IPS DF 4.7 (cell line): ENCODE results near the gene UBQLN4.
"Not testable (repeated sequence)": the region's sequence is repeated elsewhere in the genome, so short reads cannot be mapped to it uniquely, and the experiment has no call there.

Experiments used
- DNase-seq: peaks from one replicate; pipeline ENCODE4 v3.0.0-alpha.2; 2013; ENCODE audit warnings: low spot score; ENCODE audit errors: extremely low read depth

The UBQLN4 gene

GRCh38 chr1:156062189-156062588 lies 8.6 kb upstream of the UBQLN4 start:
- no peak for DNase-seq

DNA sequence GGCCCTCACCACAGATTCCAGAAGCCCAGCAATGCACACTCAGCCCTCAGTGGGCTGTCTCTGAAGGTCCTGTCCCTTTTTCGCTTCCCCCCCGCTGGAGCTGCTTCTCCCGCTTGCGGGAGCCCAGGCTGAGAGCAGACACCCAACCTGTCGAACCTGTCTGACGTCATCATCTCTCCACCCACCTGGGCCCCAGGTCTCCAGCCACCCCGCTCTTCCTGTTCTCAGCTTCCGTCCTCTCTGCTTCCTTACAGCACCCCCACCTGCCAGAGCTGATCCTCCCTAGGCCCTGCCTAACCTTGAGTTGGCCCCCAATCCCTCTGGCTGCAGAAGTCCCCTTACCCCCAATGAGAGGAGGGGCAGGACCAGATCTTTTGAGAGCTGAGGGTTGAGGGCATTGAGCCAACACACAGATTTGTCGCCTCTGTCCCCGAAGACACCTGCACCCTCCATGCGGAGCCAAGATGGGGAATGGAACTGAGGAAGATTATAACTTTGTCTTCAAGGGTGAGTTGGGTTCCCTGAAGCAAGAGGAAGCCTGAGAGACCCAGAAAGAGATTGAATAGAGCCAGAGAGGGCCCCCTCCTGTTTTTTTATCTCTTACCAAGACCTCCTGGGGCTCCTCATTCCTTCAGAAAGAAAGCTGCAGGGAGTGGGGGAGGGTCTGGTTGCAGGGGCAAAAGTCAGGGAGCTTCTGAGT lies 7.5 kb upstream of the UBQLN4 start, which contains the start of gene RAB25:
TSS of gene RAB25 (plus strand) at position 224 of the 700 bp plus-strand sequence. CDS start at position 465, 241 bp downstream.
- no peak for DNase-seq

DNA sequence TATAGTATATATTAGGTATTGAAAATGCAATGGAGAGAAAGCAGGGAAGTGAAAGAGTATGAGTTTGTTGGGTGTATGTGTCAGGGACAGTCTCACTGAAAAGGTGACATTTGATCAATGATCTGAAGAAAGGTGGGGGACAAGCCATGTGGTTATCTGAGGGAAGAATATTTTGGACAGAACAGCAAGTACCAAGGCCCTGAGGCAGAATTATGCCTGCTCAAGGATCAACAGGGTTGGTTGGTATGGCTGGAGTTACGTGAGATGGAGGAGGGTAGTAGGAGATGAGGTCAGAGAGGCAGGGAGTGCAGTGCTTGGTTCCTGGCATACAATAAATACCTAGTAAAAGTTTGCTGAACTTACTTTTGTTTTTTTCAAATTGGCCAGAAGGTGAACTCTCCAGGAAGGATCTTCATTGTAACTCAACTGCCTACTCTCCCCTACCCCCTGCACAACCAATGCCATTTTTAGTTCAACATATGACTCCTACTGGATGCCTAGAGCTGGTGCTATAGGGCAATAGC lies 2.8 kb upstream of the UBQLN4 start:
- DNase-seq = no peak

GRCh38 chr1:156055281-156056048 lies 1.9 kb upstream of the UBQLN4 start:
- no peak for DNase-seq

DNA sequence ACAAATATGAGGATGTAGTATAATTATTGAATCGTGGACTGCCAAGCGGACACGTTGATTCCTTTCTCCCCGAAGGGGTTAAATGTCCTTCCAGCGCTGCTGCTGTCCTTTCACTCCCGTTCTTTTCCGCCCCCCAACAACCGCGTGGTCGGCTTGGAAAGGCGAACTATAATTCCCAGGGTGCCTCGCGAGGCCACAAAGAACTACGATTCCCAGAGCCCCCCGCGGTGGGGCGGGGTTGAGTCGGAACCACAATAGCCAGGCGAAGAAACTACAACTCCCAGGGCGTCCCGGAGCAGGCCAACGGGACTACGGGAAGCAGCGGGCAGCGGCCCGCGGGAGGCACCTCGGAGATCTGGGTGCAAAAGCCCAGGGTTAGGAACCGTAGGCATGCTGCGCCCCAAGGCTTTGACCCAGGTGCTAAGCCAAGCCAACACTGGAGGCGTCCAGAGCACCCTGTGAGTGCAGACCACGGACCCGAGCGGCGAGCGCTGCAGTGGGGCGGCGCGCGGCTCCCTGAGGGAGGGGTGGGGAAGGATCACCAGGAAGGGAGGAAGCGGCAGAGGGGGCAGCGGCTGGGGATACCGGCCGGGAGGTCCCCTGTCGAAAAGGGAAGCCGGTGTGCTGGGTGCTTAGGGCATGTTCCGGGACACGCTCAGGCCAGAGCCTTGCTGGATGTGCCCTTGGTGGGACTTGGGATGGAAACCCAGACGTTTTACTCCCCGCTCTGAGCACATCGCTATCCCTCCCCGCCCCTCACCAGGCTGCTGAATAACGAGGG lies 1.1 kb upstream of the UBQLN4 start, which contains the start of gene LAMTOR2:
TSS of gene LAMTOR2 (plus strand) at position 283 of the 781 bp plus-strand sequence. CDS start at position 391, 108 bp downstream.
- DNase-seq = peak; percentile 92

DNA sequence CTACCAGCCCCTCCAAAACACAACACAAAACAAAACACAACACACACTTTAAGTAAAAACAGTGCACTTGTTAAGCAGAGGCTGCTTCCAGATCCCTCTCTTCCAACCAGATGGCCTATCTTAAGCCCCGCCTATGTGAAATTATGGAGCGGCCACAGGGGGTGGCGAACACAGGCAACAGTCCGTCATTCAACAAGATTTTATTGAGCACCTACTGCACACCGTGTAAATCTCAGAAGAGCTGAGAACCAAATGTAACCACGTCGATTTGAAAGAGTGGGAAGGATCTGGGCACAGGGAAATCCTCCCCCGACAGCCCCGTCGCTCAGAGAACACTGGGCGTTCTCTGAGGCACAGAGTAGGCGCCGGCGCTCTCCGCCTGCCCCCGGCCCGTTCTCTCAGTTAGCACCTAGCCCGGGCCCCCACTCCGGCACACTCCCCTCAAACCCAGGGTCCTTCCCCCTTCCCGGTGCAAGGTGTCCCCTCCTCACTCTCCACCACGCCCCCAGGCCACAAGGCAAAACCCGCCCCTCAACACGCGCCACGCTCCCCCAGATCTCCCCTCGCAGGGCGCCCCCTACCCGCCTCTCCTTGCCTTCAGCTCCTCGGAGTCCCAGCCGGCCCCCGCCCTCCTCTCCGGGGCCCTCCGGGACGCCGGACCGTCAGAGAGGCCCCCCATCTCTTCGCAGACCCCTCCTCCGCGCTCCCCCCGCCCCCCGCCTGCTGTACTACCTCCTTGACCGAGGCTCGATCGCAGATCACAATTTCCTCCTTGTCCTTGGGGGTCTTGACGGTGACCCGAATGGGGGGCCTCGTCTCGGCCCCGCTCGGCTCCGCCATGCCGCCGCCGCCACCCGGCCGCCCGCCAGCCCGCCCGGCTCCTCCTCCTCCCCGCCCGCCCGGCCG lies 483 bp downstream of the UBQLN4 start:
- DNase-seq = no peak

GRCh38 chr1:156051011-156051725 lies 2.4 kb downstream of the UBQLN4 start:
- no peak for DNase-seq

DNA sequence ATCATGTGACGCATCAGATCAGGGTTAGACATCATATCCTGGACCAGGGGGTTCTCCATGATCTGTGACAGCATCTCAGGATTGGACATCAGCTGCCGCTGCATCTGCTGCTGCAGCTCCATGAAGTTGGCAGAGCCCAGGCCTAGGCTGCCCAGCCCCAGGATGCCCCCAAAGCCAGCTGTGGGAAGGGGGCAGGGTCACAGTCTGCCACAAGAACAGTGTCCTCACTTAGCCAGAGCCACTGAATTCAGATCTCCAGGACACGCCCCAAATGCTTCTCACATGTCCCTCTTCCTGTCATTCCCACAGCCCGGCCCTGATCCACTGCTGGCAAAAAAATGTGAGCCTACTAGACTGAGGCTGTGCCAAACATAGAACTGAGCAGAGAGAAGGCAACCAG lies 3.2 kb downstream of the UBQLN4 start:
- DNase-seq = no peak

DNA sequence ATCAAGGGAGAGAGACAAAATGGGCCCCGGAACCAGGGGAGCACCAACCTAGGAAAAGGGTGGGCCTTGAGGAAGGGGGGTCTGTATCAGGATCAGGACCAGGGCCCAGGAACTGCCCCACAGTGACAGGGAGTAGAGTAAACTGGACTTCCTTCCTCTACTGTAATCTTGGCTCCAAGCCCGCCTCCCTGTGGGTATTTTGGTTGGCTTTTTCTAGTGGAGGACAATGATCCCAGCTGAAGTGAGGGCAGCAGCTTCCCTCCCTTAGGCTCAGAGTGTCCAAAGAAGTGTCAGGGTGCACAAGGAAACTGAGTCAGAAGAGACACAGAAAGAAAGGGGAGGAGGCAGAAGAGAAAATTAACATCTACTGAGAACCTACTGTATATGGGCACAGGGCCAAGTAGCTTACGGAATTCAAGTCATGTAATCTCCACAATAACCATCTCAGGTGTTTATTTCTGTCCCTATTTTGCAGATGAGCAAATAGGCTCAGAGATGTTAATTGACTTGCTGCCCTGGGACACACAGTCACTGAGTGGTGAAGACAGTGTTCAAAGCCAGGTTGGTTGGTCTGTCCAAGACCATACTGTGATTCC lies 4.8 kb downstream of the UBQLN4 start:
- DNase-seq = no peak

DNA sequence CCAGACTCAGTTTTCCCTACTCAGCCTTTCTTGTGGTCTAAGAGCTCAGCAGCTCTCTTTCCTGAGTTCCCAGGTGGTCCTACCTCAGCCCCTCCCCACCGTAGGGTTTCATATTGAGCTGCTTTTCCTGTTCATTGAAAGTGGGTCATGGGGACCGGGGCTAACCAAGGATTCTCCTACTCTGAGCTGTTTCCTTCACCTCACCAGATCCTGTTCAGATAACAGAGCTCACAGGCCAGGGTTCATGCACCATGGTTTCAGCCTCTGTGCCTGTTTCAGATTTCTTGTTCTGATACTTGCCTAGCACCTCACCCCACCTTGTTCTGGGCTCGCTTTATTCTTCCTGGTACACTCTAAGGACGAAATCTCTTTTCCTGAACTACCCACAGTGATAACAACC lies 8.5 kb downstream of the UBQLN4 start:
- DNase-seq = no peak

DNA sequence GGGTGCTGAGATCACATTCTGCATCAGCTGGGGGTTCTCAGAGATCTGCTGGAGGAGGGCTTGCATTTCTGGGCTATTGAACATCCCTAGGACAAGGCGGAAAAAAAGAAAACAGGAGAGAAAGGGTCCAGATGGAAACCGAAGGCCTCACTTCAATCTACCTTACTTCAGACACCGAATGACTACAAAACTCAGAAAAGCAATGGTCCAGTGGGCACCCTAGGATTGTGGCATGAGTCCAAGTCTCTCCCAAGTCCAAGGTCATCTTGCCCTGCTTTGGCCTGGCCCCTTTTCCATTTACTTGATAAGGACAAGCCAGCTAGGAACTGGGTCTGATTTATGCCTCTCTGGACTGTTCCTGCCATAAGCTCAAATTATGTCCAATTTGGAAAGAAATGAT lies 10.8 kb downstream of the UBQLN4 start:
- no peak for DNase-seq

DNA sequence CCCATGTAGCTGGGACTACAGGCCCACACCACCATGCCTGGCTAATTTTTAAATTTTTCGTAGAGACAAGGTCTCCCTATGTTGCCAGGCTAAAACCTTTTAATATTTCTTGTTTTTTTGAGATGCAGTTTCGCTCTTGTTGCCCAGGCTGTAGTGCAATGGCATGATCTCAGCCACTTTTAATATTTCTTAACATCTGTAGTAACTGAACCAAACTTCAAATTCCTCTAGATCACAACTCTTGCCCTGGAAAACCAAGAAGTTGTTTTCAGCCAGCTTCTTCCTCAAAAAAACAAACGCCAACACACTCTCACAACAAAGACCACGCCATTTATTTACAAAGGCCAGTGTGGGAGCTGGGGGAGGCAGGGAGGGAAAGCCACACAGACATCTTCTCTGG lies 18.6 kb downstream of the UBQLN4 start:
- DNase-seq = not testable (repeated sequence)

- no peak for DNase-seq
Observed at GRCh38 chr1:156033011-156033410, 20.6 kb downstream of the UBQLN4 start.

DNA sequence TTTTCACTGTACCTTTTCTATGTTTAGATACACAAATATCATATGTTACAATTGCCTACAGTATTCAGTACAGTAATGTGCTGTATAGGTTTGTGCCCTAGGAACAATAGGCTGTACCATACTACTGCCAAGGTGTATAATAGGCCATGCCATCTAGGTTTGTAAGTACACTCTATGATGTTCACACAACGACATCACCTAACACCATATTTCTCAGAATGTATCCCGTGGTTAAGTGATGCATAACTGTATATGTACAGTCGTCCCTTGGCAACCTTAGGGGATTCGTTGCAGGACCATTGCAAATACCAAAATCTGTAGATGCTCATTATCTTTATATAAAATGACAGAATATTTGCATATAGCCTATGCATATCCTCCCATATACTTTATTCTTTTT lies 27.0 kb downstream of the UBQLN4 start:
- DNase-seq = no peak

DNA sequence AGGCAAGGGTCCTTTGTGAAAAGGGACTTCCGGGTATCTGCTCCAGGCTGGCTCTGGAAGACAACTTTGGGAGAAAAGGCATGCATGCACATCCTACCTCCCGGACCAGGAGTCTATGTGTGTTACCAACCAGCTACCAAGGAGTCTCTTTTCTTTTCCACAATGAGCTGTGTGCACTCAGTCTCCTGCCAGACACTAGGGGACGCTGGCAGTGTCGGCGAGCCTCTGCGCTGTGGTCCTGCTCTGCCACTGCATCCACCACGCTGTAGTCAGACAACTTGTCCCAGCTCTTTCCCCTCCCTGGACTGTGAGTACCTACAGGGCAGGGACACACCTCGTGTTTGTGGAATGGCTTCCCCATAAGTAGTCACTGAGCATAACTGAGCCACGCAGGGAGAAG lies 27.7 kb downstream of the UBQLN4 start:
- peak; percentile 38 for DNase-seq

- no peak for DNase-seq
Observed at GRCh38 chr1:156024801-156025200, 28.8 kb downstream of the UBQLN4 start.

GRCh38 chr1:156021954-156022353 lies 31.6 kb downstream of the UBQLN4 start:
- no peak for DNase-seq

DNA sequence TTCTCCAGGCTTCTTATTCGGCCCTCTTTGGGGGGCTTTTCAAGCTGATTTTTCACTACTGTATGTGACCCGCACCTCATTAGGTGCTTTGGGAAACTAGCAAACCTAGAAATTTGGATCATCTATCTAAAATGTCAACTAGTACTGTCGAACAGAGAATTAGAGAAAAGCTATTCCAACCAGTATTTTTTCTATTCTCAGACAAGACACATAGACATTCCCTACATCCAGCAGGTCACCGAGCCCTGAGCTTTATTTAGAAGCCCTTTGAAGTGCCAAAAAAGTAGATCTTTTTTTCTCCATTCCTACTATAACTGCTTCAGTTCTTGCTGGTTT lies 32.5 kb downstream of the UBQLN4 start:
- no peak for DNase-seq

- DNase-seq = peak; percentile 78
Observed at GRCh38 chr1:156020293-156021092, 33.1 kb downstream of the UBQLN4 start, which contains the start of gene SSR2. Gene SSR2 (minus strand): TSS chr1:156020951. CDS start chr1:156020167, 784 bp downstream.
